IPS-15b (cell line): ENCODE measurements around the gene HADH.

Source experiments
- H3K27me3 ChIP-seq: one replicate; pipeline ENCODE4 v1.6.1; 2013; ENCODE audit warnings: low read length; ENCODE audit not compliant: control insufficient read depth, insufficient read depth
- H3K36me3 ChIP-seq: one replicate; pipeline ENCODE4 v1.6.1; 2013; ENCODE audit warnings: low read length; ENCODE audit not compliant: control insufficient read depth, insufficient read depth
- H3K4me1 ChIP-seq: one replicate; pipeline ENCODE4 v1.6.1; 2013; ENCODE audit warnings: mild to moderate bottlenecking, low read length; ENCODE audit not compliant: control insufficient read depth, insufficient read depth
- H3K4me3 ChIP-seq: one replicate; pipeline ENCODE4 v1.5.1; 2013; ENCODE audit warnings: low read depth, low read length
- H3K9ac ChIP-seq: one replicate; pipeline ENCODE4 v1.6.1; 2013; ENCODE audit warnings: low read depth, mild to moderate bottlenecking, low read length
- H3K9me3 ChIP-seq: one replicate; pipeline ENCODE4 v1.6.1; 2013; ENCODE audit warnings: mild to moderate bottlenecking, low read length; ENCODE audit not compliant: control insufficient read depth, insufficient read depth

The HADH gene

DNA sequence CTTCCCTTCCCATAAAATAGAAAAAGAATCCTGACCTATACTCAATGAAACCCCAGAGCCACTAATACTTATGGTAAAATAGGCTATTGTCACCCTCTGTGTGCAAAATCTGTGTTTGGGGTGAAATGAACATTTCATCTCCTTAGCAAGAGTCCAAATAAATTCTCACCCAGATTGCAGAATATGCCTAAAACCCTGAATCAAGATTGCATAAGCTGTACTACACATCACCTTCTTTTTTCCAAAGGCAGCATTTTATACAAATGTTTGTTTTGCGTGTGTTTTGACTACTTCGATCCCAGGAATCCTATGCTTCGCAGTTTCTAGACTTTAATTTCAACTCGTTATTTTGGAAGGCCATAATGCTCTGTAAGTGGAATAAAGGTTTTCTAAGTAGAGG lies 12.2 kb upstream of the HADH start:
- H3K4me3 ChIP-seq = no peak overlapping the region
- H3K27me3 ChIP-seq = no peaks in the 10 kb centered on the region
- H3K9me3 ChIP-seq = no peaks in the 10 kb centered on the region
- no peak overlapping the region for H3K9ac ChIP-seq
- H3K4me1 ChIP-seq = no peaks in the 10 kb centered on the region
- H3K36me3 ChIP-seq = no peaks in the 10 kb centered on the region

GRCh38 chr4:107977966-107978705 lies 11.6 kb upstream of the HADH start:
- Histone ChIP-seq H3K36me3 (no peaks in the 10 kb centered on the region), H3K9ac (no peak overlapping the region), H3K27me3 (no peaks in the 10 kb centered on the region), H3K9me3 (no peaks in the 10 kb centered on the region), H3K4me1 (no peaks in the 10 kb centered on the region), H3K4me3 (no peak overlapping the region)

DNA sequence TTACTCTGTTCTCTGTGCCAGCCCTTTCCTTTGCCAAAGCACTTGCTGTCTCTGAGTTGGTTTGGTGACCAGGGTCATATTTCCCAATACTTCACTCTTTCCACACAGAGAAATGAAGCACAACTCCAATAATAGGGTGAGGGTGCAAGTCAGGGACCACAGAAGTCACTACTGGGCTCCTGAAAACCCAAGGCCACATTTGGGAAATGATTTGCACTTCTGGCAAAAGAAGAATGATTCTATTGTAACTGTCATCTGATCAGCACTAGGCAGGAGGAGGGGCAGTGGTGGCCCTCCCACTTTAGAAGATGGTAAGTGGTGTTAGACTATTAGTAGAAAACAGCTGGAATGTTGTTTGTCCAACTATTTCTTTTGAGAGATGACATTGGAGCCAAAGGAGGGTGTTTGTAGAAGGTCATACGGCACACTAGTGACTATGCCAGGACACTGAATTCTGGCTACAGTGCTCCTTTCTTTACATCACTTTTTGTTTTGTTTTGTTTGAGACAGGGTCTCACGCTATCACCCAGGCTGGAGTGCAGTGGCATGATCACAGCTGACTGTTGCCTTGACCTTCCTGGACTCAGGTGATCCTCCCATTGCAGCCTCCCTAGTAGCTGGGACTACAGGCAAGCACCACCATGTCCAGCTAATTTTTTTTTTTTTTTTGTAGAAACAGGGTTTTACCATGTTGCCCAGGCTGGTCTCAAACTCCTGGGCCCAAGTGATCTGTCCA lies 10.8 kb upstream of the HADH start:
- H3K4me3 ChIP-seq = no peak overlapping the region
- no peaks in the 10 kb centered on the region for H3K9me3 ChIP-seq
- no peaks in the 10 kb centered on the region for H3K27me3 ChIP-seq
- no peaks in the 10 kb centered on the region for H3K4me1 ChIP-seq
- no peak overlapping the region for H3K9ac ChIP-seq
- H3K36me3 ChIP-seq = no peaks in the 10 kb centered on the region

- Histone ChIP-seq H3K9ac (no peak overlapping the region), H3K9me3 (no peaks in the 10 kb centered on the region), H3K36me3 (no peaks in the 10 kb centered on the region), H3K4me3 (no peak overlapping the region), H3K27me3 (peaks cover 8% of the 10 kb centered on the region), H3K4me1 (peaks cover 6% of the 10 kb centered on the region)
These were observed 1.6 kb upstream of the HADH start for GRCh38 chr4:107987916-107988762.

DNA sequence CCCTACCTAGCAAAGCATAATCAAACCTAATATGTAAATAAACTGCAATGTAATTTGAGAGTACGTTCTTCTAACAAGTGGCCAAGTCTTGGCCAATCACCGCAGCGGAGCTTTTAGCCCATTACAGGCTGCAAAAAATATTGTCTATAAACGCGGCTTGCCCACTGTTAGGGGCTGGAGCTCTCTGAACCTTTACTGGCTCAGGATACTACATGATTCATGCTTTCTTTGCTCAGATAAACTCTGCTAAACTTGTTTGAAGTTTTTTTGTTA lies 990 bp upstream of the HADH start:
- Histone ChIP-seq H3K36me3 (no peaks in the 10 kb centered on the region), H3K9ac (no peak overlapping the region), H3K27me3 (peaks cover 8% of the 10 kb centered on the region), H3K4me3 (no peak overlapping the region), H3K9me3 (no peaks in the 10 kb centered on the region), H3K4me1 (peaks cover 7% of the 10 kb centered on the region)

- Histone ChIP-seq H3K4me3 (peak overlapping the region; percentile 80), H3K27me3 (peaks cover 8% of the 10 kb centered on the region), H3K4me1 (peaks cover 11% of the 10 kb centered on the region), H3K9me3 (no peaks in the 10 kb centered on the region), H3K36me3 (no peaks in the 10 kb centered on the region), H3K9ac (no peak overlapping the region)
These were observed 540 bp upstream of the HADH start for GRCh38 chr4:107989162-107989536.

DNA sequence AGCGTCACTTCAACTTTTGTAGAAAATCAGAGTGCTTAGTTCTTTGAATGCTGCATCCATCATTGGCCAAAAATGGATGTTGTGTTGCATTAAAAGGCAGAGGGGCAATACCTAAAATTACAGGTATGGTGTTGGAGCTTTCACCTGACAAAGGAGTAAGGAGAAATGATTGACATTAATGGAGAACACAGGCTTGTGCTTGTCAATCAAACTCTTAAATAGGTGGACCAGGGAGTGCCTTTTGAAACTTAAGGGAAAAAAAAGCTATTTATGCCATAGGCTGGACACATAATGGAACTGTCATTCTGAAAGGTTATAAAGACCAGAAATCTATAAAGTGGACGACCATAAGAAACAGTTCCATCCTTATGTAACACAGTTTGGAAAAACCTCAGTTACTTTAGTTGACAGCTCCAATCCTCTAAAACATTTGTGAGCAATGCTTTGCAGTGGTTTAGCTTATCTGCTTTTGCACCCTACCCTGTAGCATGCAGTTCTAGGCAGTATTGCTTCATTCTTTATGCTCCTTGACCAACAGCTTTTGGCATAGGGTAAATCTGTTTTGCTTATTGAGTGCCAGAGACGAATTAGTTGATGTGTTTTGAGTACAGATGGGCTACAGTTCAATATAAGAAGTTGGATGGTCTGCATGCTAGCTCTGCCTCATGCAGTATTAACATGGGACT lies 2.4 kb downstream of the HADH start:
- H3K36me3 ChIP-seq = no peaks in the 10 kb centered on the region
- H3K4me1 ChIP-seq = peaks cover 13% of the 10 kb centered on the region
- no peaks in the 10 kb centered on the region for H3K9me3 ChIP-seq
- H3K4me3 ChIP-seq = no peak overlapping the region
- H3K9ac ChIP-seq = no peak overlapping the region
- H3K27me3 ChIP-seq = peaks cover 8% of the 10 kb centered on the region

- H3K4me1 ChIP-seq = peaks cover 13% of the 10 kb centered on the region
- H3K9me3 ChIP-seq = no peaks in the 10 kb centered on the region
- no peaks in the 10 kb centered on the region for H3K36me3 ChIP-seq
- no peak overlapping the region for H3K4me3 ChIP-seq
- peaks cover 2% of the 10 kb centered on the region for H3K27me3 ChIP-seq
- H3K9ac ChIP-seq = no peak overlapping the region
These were observed 4.3 kb downstream of the HADH start for GRCh38 chr4:107993969-107994368.

DNA sequence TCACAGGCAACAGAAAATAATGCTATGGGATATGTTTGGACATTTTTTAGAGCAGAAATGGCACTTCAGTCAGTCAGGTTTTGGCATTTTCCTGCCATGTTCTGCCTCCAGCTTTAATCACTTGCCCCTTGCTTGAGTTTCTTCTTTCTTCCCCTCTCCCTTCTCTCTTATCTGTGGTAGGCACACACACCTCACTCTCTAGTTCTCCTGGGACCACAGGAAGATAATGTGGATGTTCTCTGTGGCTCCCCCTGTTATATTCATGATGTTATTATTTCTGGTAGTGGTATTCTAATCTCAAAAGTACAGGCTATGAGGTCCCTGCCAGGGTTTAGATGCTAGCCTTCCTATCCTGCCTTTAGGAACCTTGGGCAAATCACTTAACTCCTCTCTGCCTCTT lies 5.2 kb downstream of the HADH start:
- Histone ChIP-seq H3K27me3 (no peaks in the 10 kb centered on the region), H3K9me3 (no peaks in the 10 kb centered on the region), H3K36me3 (no peaks in the 10 kb centered on the region), H3K9ac (no peak overlapping the region), H3K4me1 (peaks cover 10% of the 10 kb centered on the region), H3K4me3 (no peak overlapping the region)

- no peak overlapping the region for H3K9ac ChIP-seq
- H3K36me3 ChIP-seq = no peaks in the 10 kb centered on the region
- peaks cover 8% of the 10 kb centered on the region for H3K4me1 ChIP-seq
- no peak overlapping the region for H3K4me3 ChIP-seq
- H3K9me3 ChIP-seq = no peaks in the 10 kb centered on the region
- H3K27me3 ChIP-seq = no peaks in the 10 kb centered on the region
These were observed 7.5 kb downstream of the HADH start for GRCh38 chr4:107996949-107997788.

- no peak overlapping the region for H3K9ac ChIP-seq
- H3K27me3 ChIP-seq = no peaks in the 10 kb centered on the region
- H3K4me3 ChIP-seq = no peak overlapping the region
- H3K4me1 ChIP-seq = peaks cover 8% of the 10 kb centered on the region
- H3K9me3 ChIP-seq = no peaks in the 10 kb centered on the region
- no peaks in the 10 kb centered on the region for H3K36me3 ChIP-seq
These were observed 8.1 kb downstream of the HADH start for GRCh38 chr4:107997794-107998193.
